AG04449 (cell line): ENCODE results near the gene OR2B6.
"Not testable (repeated sequence)": the region's sequence is repeated elsewhere in the genome, so short reads cannot be mapped to it uniquely, and the experiment has no call there.

Experiments
- CTCF ChIA-PET: fragments of 350-600 bp; formaldehyde crosslinking; extraction: SDS; loops from one replicate; lab custom pipeline; 2021; ENCODE audit warnings: antibody characterized with exemption; lab: Yijun Ruan, JAX
- POLR2A ChIA-PET: fragments of 400-600, 350-600 bp; formaldehyde crosslinking; extraction: SDS; loops from one replicate; lab custom pipeline; 2020; ENCODE audit warnings: antibody characterized with exemption, inconsistent platforms; lab: Yijun Ruan, JAX
- DNase-seq: peaks from one replicate; pipeline ENCODE4 v3.0.0-alpha.2; 2010; ENCODE audit warnings: low read depth, low spot score
- H3K4me3 ChIP-seq: 2 replicates; pipeline ENCODE4 v1.5.1; 2011; ENCODE audit warnings: low read depth, mild to moderate bottlenecking, control low read depth, low read length
- CTCF ChIP-seq: IDR thresholded peaks from one replicate; pipeline ENCODE4 v1.5.1; 2011; ENCODE audit warnings: mild to moderate bottlenecking, moderate library complexity, low read length, control low read depth, inconsistent platforms; ENCODE audit not compliant: insufficient read depth; ENCODE audit errors: missing control alignments

The OR2B6 gene

GRCh38 chr6:27956941-27957340 lies at the start of gene OR2B6:
TSS of gene OR2B6 (plus strand) at chr6:27957241. CDS start at chr6:27957241, 0 bp downstream.
- no peak within 1 kb of the TSS for H3K4me3 ChIP-seq
- DNase-seq = no peak
- CTCF ChIA-PET = no interaction called here
- no peak for TF ChIP-seq CTCF
- POLR2A ChIA-PET = no interaction called here

GRCh38 chr6:27908017-27908416 lies 49.0 kb upstream of the OR2B6 start:
- no peak overlapping the region for H3K4me3 ChIP-seq
- no peak for DNase-seq
- no peak for TF ChIP-seq CTCF
- ChIA-PET POLR2A (no interaction called here), CTCF (interaction anchor here (1.6 kb wide), 1 partner anchor 13 kb away, joined by 5 read pairs; no protein-coding TSS in a partner anchor)

- DNase-seq = no peak
- POLR2A ChIA-PET = no interaction called here
- TF ChIP-seq CTCF = no peak
- H3K4me3 ChIP-seq = no peak within 1 kb of the TSS
- CTCF ChIA-PET = no interaction called here
These were observed 45.0 kb upstream of the OR2B6 start, which contains the start of gene OR2B2 for GRCh38 chr6:27911956-27912446. TSS of gene OR2B2 (minus strand) at chr6:27912396. CDS start at chr6:27912319, 77 bp downstream.

GRCh38 chr6:27922949-27923348 lies 34.1 kb upstream of the OR2B6 start:
- no peak for DNase-seq
- CTCF ChIA-PET = no interaction called here
- H3K4me3 ChIP-seq = no peak overlapping the region
- POLR2A ChIA-PET = no interaction called here
- no peak for TF ChIP-seq CTCF

GRCh38 chr6:27924179-27924578 lies 32.9 kb upstream of the OR2B6 start:
- ChIA-PET CTCF (no interaction called here), POLR2A (no interaction called here)
- H3K4me3 ChIP-seq = no peak overlapping the region
- no peak for TF ChIP-seq CTCF
- DNase-seq = no peak

- CTCF ChIA-PET, H3K4me3 ChIP-seq, POLR2A ChIA-PET, DNase-seq: not testable (repeated sequence)
These were observed 29.0 kb upstream of the OR2B6 start for GRCh38 chr6:27928041-27928440.

GRCh38 chr6:27929930-27930329 lies 27.1 kb upstream of the OR2B6 start:
- H3K4me3 ChIP-seq, CTCF ChIA-PET, DNase-seq, POLR2A ChIA-PET: not testable (repeated sequence)
